AG04450 (cell line): Measurements from ENCODE around the gene SLC13A3. TPM values are rescaled to one million over a fixed set of nuclear protein-coding genes. Genes with fewer than 3 reads are reported as not detected.

ENCODE experiments used
- CTCF ChIA-PET: fragments of 300-600, 350-600 bp; formaldehyde crosslinking; extraction: SDS; loops from one replicate; lab custom pipeline; 2022; ENCODE audit warnings: antibody characterized with exemption, inconsistent platforms; lab: Charles Lee
- POLR2A ChIA-PET: fragments of 350-600 bp; formaldehyde crosslinking; extraction: SDS; loops from one replicate; lab custom pipeline; 2021; ENCODE audit warnings: antibody characterized with exemption, inconsistent platforms; lab: Yijun Ruan, JAX
- DNase-seq: peaks from one replicate; pipeline ENCODE4 v3.0.0-alpha.2; 2011; ENCODE audit warnings: low read depth, low spot score
- H3K27ac ChIP-seq: one replicate; pipeline ENCODE4 v1.5.1; 2012; ENCODE audit warnings: low read depth, low read length, control low read depth
- H3K27me3 ChIP-seq: one replicate; pipeline ENCODE4 v1.6.0; 2012; ENCODE audit warnings: low read length; ENCODE audit not compliant: control insufficient read depth, insufficient read depth
- H3K4me3 ChIP-seq: 2 replicates; pipeline ENCODE4 v1.5.1; 2011; ENCODE audit warnings: mild to moderate bottlenecking, low read depth, low read length, control low read depth
- H3K9me3 ChIP-seq: 2 replicates; pipeline ENCODE4 v1.5.1; 2012; ENCODE audit warnings: low read length; ENCODE audit not compliant: control insufficient read depth, insufficient read depth
- polyA plus RNA-seq: library from polyadenylated mRNA; depleted of rRNA; stranded (reverse); fragments of >200 nt; gene quantifications from 2 replicates; pipeline ENCODE4 v1.2.3, GENCODE V29; 2011
- TF ChIP-seq, protein P1 (sequence below): IDR thresholded peaks from 2 replicates; pipeline ENCODE4 v1.5.1; 2011; ENCODE audit warnings: low read depth, low read length, control low read depth, inconsistent platforms

The SLC13A3 gene
- polyA plus RNA-seq, 1 experiment: 2.4 TPM

DNA sequence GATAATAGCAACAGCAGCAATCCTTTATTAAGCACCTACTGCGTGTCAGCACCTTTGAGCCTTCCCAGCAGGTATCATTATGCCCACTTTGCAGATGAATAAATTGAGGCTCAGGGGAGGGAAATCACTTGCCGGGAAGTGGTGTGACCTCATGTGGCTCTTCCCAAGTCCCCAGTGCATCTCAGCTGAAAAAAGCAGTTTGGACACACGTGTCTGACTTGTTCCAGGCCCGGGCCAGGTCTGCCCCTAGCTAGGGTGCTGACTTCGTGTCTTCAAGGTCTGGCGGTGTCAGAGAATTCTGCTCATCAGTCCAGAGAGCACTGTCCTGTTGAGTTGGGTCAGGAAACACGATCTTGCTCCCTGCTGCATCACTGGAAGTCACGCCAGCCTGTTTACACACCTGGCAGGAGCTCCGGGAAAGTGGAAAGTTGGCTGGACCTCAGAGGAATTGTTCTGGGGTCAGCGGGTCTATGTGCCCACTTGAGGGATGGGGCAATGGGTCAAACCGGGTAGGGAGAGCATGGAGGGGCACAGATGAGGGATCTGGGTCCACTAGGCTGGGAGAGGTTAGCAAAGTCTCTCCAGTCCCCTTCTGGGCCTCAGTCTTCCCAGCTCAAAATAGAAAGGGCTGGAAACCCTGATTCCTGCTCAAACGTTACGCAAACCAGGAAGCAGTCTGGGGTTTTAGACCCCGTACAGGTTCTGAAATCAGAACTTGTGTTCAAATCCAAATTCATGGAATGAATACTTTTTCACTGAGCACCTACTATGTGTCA is 10.5 kb downstream of the SLC13A3 start:
- Histone ChIP-seq H3K27me3 (peaks cover 2% of the 10 kb centered on the region), H3K27ac (no peak overlapping the region), H3K4me3 (no peak overlapping the region), H3K9me3 (no peaks in the 10 kb centered on the region; the same call in 1 of the 2 replicates)
- POLR2A ChIA-PET: no interaction called here
- TF ChIP-seq, protein P1, sequence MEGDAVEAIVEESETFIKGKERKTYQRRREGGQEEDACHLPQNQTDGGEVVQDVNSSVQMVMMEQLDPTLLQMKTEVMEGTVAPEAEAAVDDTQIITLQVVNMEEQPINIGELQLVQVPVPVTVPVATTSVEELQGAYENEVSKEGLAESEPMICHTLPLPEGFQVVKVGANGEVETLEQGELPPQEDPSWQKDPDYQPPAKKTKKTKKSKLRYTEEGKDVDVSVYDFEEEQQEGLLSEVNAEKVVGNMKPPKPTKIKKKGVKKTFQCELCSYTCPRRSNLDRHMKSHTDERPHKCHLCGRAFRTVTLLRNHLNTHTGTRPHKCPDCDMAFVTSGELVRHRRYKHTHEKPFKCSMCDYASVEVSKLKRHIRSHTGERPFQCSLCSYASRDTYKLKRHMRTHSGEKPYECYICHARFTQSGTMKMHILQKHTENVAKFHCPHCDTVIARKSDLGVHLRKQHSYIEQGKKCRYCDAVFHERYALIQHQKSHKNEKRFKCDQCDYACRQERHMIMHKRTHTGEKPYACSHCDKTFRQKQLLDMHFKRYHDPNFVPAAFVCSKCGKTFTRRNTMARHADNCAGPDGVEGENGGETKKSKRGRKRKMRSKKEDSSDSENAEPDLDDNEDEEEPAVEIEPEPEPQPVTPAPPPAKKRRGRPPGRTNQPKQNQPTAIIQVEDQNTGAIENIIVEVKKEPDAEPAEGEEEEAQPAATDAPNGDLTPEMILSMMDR: no peak
- CTCF ChIA-PET: no interaction called here
- DNase-seq: no peak

GRCh38 chr20:46640044-46640443 is 11.2 kb downstream of the SLC13A3 start:
- ChIA-PET CTCF (no interaction called here), POLR2A (no interaction called here)
- H3K4me3 ChIP-seq: no peak overlapping the region
- peaks cover 2% of the 10 kb centered on the region for H3K27me3 ChIP-seq
- no peak for DNase-seq
- no peaks in the 10 kb centered on the region; the same call in 1 of the 2 replicates for H3K9me3 ChIP-seq
- no peak overlapping the region for H3K27ac ChIP-seq
- TF ChIP-seq, protein P1: no peak

GRCh38 chr20:46639587-46639986 is 11.7 kb downstream of the SLC13A3 start:
- TF ChIP-seq, protein P1: no peak
- Histone ChIP-seq H3K9me3 (no peaks in the 10 kb centered on the region; the same call in 1 of the 2 replicates), H3K4me3 (no peak overlapping the region), H3K27ac (no peak overlapping the region), H3K27me3 (peaks cover 2% of the 10 kb centered on the region)
- DNase-seq: no peak
- ChIA-PET CTCF (no interaction called here), POLR2A (no interaction called here)

DNA sequence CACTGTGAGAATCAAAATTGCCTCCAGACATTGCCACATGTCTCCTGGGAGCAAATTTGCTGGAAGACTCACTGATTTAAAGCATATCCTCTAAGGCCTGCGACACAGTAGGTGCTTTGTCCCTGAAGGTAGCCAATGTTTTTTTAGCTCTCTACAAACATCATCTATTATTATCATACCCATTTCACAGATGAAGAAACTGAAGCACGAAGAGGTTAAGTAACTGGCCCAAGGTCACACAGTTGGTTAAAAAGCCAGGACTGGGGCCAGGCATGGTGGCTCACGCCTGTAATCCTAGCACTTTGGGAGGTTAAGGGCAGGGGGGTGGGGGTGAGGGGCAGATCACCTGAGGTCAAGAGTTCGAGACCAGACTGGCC is 12.4 kb downstream of the SLC13A3 start:
- POLR2A ChIA-PET: no interaction called here

More for the DNA sequence above, 12.4 kb downstream of the SLC13A3 start:
- CTCF ChIA-PET: interaction anchor here (0.6 kb wide), 1 partner anchor 119 kb away, joined by 3 read pairs; no protein-coding TSS in a partner anchor
- H3K27ac ChIP-seq: no peak overlapping the region
- TF ChIP-seq, protein P1: no peak
- peaks cover 2% of the 10 kb centered on the region for H3K27me3 ChIP-seq
- no peak for DNase-seq
- H3K9me3 ChIP-seq: no peaks in the 10 kb centered on the region; the same call in 1 of the 2 replicates
- no peak overlapping the region for H3K4me3 ChIP-seq
